Measurements from ENCODE around the gene SLC28A1.
A peak's percentile ranks its signal among the peaks of the same experiment; 100 is the strongest.
"Not testable (repeated sequence)": the region's sequence is repeated elsewhere in the genome, so short reads cannot be mapped to it uniquely, and the experiment has no call there.

SLC28A1 gene

DNA sequence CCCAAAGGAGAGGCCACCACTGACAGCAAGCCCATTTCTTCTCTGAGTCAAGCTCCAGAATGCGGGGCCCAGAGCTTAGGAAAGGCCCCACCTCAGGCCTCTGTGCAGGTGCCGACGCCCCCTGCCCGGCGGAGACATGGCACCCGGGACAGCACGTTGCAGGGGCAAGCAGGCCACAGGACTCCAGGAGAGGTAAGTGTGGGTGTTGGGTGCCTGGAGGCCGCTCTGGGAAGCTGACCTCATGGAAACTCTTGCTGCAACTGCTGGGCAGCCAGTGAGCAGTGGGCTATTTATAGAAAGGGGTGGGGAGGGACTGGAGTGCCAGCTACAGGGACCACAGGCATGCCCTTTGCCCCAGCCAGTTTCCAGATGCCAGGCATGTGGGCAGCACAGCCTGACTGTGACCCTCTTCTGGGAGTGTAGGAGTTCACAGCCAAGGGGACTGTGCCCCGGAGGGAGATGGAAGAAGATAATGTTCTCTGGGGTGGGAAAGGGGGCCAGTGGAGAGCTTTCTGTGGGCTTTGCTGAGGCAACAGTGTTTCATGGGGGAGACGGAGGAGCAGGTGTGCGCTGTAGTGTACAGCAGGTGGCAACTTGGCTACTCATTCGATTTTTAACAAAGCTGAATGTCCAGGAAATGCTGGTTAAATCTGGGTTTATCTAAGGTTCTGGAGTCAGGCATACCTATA, 43.6 kb upstream of the SLC28A1 start:
- DNase-seq (ENCODE audit: low read depth), result no peak
- H3K4me3 ChIP-seq (ENCODE audit: low read depth, low read length), result no peak overlapping the region
- TF ChIP-seq, protein P1, sequence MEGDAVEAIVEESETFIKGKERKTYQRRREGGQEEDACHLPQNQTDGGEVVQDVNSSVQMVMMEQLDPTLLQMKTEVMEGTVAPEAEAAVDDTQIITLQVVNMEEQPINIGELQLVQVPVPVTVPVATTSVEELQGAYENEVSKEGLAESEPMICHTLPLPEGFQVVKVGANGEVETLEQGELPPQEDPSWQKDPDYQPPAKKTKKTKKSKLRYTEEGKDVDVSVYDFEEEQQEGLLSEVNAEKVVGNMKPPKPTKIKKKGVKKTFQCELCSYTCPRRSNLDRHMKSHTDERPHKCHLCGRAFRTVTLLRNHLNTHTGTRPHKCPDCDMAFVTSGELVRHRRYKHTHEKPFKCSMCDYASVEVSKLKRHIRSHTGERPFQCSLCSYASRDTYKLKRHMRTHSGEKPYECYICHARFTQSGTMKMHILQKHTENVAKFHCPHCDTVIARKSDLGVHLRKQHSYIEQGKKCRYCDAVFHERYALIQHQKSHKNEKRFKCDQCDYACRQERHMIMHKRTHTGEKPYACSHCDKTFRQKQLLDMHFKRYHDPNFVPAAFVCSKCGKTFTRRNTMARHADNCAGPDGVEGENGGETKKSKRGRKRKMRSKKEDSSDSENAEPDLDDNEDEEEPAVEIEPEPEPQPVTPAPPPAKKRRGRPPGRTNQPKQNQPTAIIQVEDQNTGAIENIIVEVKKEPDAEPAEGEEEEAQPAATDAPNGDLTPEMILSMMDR (IDR thresholded peaks at IDR 0.05; ENCODE audit: low read depth, low read length, missing control alignments), result no peak

DNA sequence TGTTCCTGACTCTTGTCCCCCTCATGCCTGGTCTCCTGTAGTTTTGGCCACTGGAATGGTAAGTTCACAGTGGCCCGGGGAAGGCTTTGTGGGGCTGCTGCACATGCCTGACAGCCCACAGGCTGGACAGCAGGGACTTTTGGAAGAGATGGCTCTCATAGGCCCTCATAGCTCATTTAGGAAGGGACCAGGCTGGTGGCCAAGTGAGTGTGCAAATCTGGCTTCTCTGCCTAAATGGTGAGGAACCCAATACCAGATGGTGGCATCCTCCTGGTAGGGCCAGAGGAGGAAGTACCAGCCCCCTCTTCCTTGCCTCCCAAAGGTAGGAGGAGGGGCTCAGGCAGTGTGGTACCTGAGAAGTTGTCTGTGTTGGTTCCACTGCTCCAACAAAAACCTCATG, 41.7 kb upstream of the SLC28A1 start:
- TF ChIP-seq, protein P1 (IDR thresholded peaks at IDR 0.05; ENCODE audit: low read depth, low read length, missing control alignments), result no peak
- DNase-seq (ENCODE audit: low read depth), result no peak
- H3K4me3 ChIP-seq (ENCODE audit: low read depth, low read length), result no peak overlapping the region

DNA sequence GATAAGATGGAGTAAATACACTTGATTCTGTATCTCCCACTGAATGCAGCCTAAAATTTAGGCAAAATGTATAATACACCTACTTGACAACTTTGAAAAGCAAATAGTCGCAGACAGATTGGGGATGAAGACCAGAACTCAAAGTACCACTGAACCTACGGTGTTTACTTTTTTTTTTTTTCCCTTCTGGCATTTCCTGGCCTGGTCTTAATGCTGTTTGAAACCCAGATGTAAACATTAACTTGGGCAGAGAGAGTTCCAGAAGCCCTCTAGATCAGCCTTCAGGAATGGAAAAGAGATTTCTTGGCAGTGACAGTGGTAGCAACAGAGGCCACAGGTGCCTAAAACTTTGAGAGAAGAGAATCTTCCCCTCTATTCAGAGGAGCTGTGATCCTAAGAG, 39.5 kb upstream of the SLC28A1 start:
- no peak for DNase-seq (ENCODE audit: low read depth)
- H3K4me3 ChIP-seq (ENCODE audit: low read depth, low read length), result no peak overlapping the region
- TF ChIP-seq, protein P1 (IDR thresholded peaks at IDR 0.05; ENCODE audit: low read depth, low read length, missing control alignments), result no peak

DNA sequence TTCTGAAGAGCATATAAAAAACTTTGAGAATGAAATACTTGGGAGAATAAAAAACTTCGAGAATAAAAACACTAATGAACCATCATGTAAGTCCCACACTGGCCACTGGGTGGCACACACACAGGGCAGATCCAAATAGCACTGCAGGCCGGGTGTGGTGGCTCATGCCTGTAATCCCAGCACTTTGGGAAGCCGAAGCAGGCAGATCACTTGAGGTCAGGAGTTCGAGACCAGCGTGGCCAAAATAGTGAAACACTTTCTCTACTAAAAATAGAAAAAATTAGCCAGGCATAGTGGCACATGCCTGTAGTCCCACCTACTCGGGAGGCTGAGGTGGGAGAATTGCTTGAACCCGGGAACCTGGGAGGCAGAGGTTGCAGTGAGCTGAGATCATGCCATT, 38.8 kb upstream of the SLC28A1 start:
- not testable (repeated sequence) for H3K4me3 ChIP-seq (ENCODE audit: low read depth, low read length)
- peak; percentile 12 for DNase-seq (ENCODE audit: low read depth)

DNA sequence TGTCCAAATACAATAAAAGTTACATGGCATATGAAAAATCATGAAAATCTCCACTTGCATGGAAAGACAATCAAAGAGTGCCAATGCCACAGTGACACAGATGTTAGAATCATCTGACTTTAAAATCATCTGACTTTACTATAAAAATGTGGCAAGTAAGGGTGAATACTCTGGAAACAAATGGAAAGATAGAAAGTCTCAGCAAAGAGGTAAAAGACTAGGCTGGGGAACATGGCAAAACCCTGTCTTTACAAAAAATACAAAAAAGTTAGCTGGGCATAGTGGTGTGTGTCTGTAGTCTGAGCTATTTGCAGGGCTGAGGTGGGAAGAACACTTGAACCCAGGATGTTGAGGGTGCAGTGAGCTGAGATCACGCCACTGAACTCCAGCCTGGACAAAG, 38.2 kb upstream of the SLC28A1 start:
- H3K4me3 ChIP-seq (ENCODE audit: low read depth, low read length), result no peak overlapping the region
- TF ChIP-seq, protein P1 (IDR thresholded peaks at IDR 0.05; ENCODE audit: low read depth, low read length, missing control alignments), result no peak
- no peak for DNase-seq (ENCODE audit: low read depth)

More for the DNA sequence above, 38.8 kb upstream of the SLC28A1 start:
- TF ChIP-seq, protein P1 (IDR thresholded peaks at IDR 0.05; ENCODE audit: low read depth, low read length, missing control alignments), result peak; percentile 62

DNA sequence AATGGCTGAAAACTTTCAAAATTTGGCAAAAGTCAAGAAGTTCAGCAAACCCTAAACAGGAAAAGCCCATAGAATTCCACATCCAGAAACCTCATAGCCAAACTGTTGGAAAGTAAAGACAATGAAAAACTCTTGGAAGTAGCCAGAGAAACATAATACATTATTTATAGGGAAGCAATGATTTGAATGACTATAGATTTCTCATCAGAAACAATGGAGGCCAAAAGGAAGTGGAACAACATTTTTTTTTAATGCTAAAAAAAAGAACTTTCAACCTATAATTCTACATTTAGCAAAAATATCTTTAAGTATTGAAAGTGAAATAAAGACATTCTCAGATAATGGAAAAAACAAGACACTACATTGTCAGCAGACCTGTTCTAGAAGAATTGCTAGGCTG, 37.1 kb upstream of the SLC28A1 start:
- H3K4me3 ChIP-seq (ENCODE audit: low read depth, low read length), result no peak overlapping the region
- TF ChIP-seq, protein P1 (IDR thresholded peaks at IDR 0.05; ENCODE audit: low read depth, low read length, missing control alignments), result no peak
- DNase-seq (ENCODE audit: low read depth), result no peak

DNA sequence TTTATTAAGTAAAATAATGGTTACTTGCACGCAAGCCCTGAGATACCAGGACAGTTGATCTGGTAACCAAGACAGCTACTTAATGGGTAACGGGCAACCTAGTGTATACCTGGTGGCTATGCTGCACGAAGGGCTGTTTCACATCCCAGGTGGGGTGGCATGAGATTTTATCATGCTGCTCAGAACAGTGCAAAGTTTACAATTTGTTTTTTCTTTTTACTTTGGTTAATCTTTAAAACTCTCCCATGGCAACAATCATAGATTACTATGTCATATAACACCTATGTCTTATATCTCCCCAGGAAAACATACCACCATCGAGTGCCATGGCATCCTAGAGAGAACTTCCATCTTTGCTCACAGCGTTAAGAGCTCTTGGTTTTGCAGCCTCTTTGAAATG, 32.2 kb upstream of the SLC28A1 start:
- no peak overlapping the region for H3K4me3 ChIP-seq (ENCODE audit: low read depth, low read length)
- TF ChIP-seq, protein P1 (IDR thresholded peaks at IDR 0.05; ENCODE audit: low read depth, low read length, missing control alignments), result no peak
- DNase-seq (ENCODE audit: low read depth), result no peak
